NCI-H1930 (cell line): ENCODE results near the gene TMPRSS6.

Experiments
- DNase-seq, 2 experiments: peaks; one replicate each; lab custom pipeline; 2025; lab: John Stamatoyannopoulos, UW

Gene TMPRSS6

GRCh38 chr22:37140686-37141323 lies 31.3 kb upstream of the TMPRSS6 start:
- DNase-seq: no peak

- DNase-seq: no peak
Observed at GRCh38 chr22:37139762-37140161, 30.2 kb upstream of the TMPRSS6 start.

GRCh38 chr22:37138849-37139561 lies 29.5 kb upstream of the TMPRSS6 start:
- no peak for DNase-seq

GRCh38 chr22:37137903-37138665 lies 28.6 kb upstream of the TMPRSS6 start:
- no peak for DNase-seq

- no peak for DNase-seq
Observed at GRCh38 chr22:37137131-37137530, 27.6 kb upstream of the TMPRSS6 start.

GRCh38 chr22:37135023-37135422 lies 25.5 kb upstream of the TMPRSS6 start:
- DNase-seq: no peak

- DNase-seq: no peak
Observed at GRCh38 chr22:37133304-37134018, 23.9 kb upstream of the TMPRSS6 start.

- no peak for DNase-seq
Observed at GRCh38 chr22:37132773-37133172, 23.3 kb upstream of the TMPRSS6 start.

GRCh38 chr22:37129866-37130441 lies 20.4 kb upstream of the TMPRSS6 start:
- DNase-seq: no peak

- DNase-seq: no peak
Observed at GRCh38 chr22:37128555-37129281, 19.2 kb upstream of the TMPRSS6 start.

- DNase-seq: no peak
Observed at GRCh38 chr22:37127350-37127878, 17.9 kb upstream of the TMPRSS6 start.

- no peak for DNase-seq
Observed at GRCh38 chr22:37126882-37127281, 17.4 kb upstream of the TMPRSS6 start.

GRCh38 chr22:37126383-37126782 lies 16.9 kb upstream of the TMPRSS6 start:
- no peak for DNase-seq

- DNase-seq: no peak
Observed at GRCh38 chr22:37123649-37124048, 14.1 kb upstream of the TMPRSS6 start.

- DNase-seq: no peak
Observed at GRCh38 chr22:37122598-37123180, 13.2 kb upstream of the TMPRSS6 start.

- DNase-seq: no peak
Observed at GRCh38 chr22:37121887-37122591, 12.5 kb upstream of the TMPRSS6 start.

- no peak for DNase-seq
Observed at GRCh38 chr22:37120569-37121340, 11.2 kb upstream of the TMPRSS6 start.

- no peak for DNase-seq
Observed at GRCh38 chr22:37119872-37120271, 10.4 kb upstream of the TMPRSS6 start.

- DNase-seq: no peak
Observed at GRCh38 chr22:37118083-37118482, 8.6 kb upstream of the TMPRSS6 start.
